HG03457 (cell line): ENCODE measurements around the gene ATE1.

Experiments
- ATAC-seq: cut with Tn5 transposase; IDR thresholded peaks from one replicate; pipeline ENCODE4 v1.9.1; 2021; ENCODE audit warnings: moderate number of reproducible peaks; ENCODE audit not compliant: unreplicated experiment

ATE1 gene

GRCh38 chr10:121747163-121747775, 180.6 kb downstream of the ATE1 start:
- no peak for ATAC-seq

GRCh38 chr10:121741248-121741792, 186.5 kb downstream of the ATE1 start:
- ATAC-seq = no peak

DNA sequence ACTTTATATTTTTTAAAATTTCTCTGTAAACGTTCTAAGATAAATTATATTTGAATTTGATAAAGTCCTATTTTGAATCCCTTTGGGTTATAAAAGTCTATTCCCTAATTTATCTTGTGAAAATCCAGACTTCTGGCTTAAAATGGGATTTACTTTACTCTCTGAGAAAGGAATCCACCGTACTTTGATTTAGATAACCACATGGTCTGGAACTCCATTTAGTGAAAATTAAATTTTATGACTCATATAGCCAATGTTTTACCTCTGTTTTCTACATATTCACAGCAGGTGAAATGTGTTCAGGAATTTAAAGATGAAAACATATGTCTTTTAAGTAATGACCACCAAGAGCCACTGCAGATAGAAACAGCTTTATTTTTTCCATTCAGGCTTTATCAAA, 187.8 kb downstream of the ATE1 start:
- no peak for ATAC-seq

GRCh38 chr10:121739114-121739513, 188.7 kb downstream of the ATE1 start:
- no peak for ATAC-seq

DNA sequence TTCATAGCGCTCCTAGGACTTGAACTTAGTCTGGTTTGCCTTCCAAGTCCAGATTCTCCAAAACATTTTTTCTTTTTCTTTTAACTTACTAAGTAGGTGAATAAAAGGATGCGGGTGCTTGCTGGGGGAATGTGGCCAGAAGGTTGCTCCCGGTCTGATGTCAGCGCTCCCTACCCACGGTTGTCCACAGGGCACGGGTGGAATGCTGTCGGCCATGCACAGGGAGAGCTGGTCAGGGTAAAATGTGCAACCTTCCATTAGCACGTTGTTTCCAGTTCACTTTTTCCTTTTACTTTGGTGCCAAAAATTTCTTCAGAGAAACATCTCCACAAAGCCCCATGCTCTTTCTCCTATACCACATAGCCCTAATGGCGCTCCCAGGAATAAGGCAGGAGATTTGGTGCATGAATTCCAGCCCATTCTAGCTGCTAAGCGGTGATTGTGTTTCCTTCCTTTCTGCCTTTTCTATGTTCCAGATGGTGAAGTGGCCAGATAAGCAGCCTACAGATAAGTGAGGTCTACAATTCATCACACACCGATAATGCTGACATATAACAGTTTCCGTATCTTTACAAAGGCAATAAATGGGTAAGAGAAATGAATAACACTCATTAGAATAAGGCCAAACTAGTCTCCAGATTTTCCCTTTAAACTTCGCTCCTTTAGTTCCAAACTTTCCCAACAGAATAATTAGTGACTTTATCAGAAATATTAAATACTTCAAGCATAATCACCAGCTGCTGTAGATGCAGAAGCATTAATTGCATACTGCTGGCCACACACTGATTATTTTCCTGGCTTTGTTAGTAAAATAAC, 191.3 kb downstream of the ATE1 start:
- ATAC-seq = no peak

GRCh38 chr10:121735263-121735662, 192.6 kb downstream of the ATE1 start:
- no peak for ATAC-seq

GRCh38 chr10:121734589-121735045, 193.2 kb downstream of the ATE1 start:
- ATAC-seq = no peak

- no peak for ATAC-seq
Observed at GRCh38 chr10:121732656-121733445, 195.0 kb downstream of the ATE1 start.

DNA sequence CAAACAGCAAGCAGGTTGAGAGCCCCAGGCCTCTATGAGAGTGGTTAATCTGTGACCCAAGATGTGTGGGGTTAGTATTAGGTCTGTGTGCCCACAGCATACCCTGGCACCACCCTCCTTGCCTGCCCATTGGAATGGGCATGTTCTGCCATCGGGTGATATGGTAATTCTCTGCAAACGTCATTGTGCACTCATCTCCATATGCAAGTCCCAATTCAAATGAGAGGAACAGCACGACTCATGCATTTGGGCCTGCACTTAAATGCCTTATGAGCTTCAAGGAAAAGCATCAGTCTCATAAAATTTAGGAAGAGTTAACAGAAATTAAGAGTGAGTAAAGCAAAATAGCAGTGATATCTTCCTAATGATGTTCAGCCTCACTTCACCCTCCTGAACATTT, 195.7 kb downstream of the ATE1 start:
- ATAC-seq = no peak

GRCh38 chr10:121724282-121724681, 203.5 kb downstream of the ATE1 start:
- no peak for ATAC-seq

DNA sequence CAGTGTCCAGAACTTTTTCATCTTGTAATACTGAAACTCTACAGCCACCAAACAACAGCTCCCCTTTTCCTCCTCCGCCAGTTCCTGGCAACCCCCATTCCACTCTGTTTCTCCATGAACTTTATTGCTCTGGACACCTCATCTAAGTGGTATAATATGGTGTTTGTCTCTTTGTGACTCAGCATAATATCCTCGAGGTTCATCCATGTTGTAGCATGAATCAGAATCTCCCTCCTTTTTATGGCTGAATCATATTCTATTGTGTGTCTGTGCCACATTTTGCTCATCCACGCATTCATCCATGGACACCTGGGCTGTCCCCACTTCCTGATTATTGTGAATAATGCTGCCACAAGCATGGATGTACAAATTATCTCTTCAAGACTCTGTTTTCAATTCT, 205.2 kb downstream of the ATE1 start:
- ATAC-seq = no peak

DNA sequence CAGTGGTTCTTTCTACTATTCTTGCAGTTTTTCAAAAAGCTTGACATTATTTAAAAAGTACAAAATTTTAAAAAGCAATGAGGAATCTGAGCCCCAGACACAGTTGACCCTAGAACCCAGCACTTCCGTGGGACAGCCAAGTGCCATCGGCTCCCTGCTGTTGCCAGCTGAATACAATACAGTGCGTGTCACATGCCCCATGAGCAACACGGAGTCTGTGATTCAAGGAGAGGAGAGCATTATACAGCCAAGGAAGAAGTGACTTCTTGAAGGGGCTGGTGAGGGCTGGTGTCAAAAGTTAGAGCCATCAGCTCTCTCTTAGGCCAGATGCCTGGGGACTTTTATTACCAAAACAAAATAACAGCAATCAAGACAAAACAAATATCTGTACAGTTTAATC, 206.6 kb downstream of the ATE1 start:
- ATAC-seq = no peak

DNA sequence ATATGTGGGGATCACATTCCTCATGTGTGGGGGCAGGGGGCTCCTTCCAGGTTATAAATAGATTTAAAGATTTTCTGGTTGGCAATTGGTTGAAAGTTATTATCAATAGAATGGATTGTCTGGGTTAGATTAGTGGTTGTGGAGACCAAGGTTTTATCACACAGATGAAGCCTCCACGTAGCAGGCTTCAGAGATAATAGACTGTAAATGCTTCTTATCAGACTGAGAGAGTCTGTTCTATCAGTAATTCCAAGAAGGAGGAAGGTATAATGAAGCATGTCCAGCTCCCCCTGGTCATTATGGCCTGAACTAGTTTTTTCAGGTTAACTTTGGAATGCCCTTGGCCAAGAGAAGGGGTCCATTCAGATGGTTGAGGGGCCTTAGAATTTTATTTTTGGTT, 211.9 kb downstream of the ATE1 start:
- ATAC-seq = no peak

- no peak for ATAC-seq
Observed at GRCh38 chr10:121715076-121715475, 212.8 kb downstream of the ATE1 start.

DNA sequence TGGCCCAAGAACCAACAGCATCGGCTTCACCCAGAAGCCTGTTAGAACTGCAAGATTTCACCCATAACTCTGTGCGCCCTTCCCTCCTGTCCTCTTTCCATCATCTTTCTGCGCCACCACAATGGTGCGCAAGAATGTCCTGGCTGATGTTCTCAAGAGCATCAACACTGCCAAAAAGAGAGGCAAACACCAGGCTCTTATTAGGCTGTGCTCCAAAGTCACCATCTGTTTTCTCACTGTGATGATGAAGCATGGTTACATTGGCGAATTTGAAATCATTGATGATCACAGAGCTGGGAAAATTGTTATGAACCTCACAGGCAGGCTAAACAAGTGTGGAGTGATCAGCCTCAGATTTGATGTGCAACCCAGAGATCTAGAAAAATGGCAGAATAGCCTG, 214.3 kb downstream of the ATE1 start:
- no peak for ATAC-seq

DNA sequence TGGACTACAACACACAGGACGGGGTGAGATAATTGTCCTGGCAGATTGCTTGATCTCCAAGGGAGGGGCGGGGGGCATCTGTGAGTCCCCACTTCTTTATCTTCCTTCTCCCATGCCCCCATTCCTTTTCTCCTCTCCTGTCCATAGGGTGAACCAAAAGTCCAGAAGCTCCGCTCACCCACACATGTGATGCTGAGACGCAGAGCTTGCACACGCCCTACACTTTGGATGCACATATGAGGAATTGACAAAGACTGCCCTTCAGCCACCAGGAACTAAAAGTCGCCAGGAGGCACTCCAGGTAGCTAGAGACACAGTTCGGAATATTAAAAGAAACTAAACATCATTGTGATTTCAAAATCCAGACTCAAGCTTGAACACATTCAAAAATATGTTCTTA, 216.9 kb downstream of the ATE1 start:
- no peak for ATAC-seq

- no peak for ATAC-seq
Observed at GRCh38 chr10:121710207-121710606, 217.6 kb downstream of the ATE1 start.

GRCh38 chr10:121709675-121710073, 218.2 kb downstream of the ATE1 start:
- ATAC-seq = no peak

GRCh38 chr10:121708728-121709674, 218.8 kb downstream of the ATE1 start:
- ATAC-seq = no peak
